LNCaP clone FGC (cell line): ENCODE results near the gene GRIK1.

Experiments used
- DNase-seq: peaks from one replicate; pipeline ENCODE4 v3.0.0-alpha.2; 2011; ENCODE audit warnings: low read depth
- H3K4me3 ChIP-seq: 2 replicates; pipeline ENCODE4 v1.5.1; 2011; ENCODE audit warnings: mild to moderate bottlenecking, low read depth, low read length, control low read depth
- TF ChIP-seq, protein P1 (sequence below): IDR thresholded peaks from 2 replicates; pipeline ENCODE4 v1.5.1; 2012; ENCODE audit warnings: mild to moderate bottlenecking; ENCODE audit not compliant: control insufficient read depth, insufficient read depth; ENCODE audit errors: extremely low read depth

Gene GRIK1

DNA sequence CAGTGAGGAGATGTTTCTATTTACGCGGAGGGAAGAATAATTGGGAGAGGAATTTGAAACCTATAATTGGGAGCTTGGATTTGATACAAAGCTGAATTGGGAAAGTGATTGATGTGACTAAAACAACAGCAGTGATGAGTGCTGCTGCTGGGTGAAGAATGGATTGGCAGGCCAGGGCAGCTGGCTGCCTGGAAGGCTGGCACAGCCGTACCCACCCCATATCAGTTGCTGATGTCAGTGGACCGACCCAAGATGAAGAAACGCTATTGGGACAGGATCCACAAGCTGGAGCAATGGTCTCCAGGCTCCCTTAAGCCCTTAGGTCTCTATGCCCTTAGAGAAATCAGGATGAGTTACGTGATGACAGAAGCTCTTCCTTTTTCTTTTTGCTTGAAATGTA lies 47.4 kb downstream of the GRIK1 start:
- H3K4me3 ChIP-seq: no peak overlapping the region
- no peak for DNase-seq
- TF ChIP-seq, protein P1, sequence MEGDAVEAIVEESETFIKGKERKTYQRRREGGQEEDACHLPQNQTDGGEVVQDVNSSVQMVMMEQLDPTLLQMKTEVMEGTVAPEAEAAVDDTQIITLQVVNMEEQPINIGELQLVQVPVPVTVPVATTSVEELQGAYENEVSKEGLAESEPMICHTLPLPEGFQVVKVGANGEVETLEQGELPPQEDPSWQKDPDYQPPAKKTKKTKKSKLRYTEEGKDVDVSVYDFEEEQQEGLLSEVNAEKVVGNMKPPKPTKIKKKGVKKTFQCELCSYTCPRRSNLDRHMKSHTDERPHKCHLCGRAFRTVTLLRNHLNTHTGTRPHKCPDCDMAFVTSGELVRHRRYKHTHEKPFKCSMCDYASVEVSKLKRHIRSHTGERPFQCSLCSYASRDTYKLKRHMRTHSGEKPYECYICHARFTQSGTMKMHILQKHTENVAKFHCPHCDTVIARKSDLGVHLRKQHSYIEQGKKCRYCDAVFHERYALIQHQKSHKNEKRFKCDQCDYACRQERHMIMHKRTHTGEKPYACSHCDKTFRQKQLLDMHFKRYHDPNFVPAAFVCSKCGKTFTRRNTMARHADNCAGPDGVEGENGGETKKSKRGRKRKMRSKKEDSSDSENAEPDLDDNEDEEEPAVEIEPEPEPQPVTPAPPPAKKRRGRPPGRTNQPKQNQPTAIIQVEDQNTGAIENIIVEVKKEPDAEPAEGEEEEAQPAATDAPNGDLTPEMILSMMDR: no peak

DNA sequence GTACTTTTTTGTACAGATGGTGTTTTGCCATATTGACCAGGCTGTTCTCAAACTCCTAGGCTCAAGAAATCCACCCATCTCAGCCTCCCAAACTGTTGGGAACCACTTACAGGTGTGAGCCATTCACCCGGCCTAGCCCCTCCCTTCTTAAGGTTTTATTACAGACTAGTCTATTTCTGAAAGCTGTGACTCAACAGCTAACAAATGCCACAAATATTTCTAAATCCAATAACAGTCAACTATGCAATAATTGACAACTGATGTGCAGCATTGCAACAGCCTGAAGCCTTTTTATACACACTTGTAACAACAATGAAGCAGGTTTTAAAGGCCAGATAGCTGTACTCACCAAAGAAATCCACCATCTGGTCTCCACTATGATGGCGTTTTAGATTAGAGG lies 51.4 kb downstream of the GRIK1 start:
- DNase-seq: no peak
- no peak overlapping the region for H3K4me3 ChIP-seq
- TF ChIP-seq, protein P1: no peak

DNA sequence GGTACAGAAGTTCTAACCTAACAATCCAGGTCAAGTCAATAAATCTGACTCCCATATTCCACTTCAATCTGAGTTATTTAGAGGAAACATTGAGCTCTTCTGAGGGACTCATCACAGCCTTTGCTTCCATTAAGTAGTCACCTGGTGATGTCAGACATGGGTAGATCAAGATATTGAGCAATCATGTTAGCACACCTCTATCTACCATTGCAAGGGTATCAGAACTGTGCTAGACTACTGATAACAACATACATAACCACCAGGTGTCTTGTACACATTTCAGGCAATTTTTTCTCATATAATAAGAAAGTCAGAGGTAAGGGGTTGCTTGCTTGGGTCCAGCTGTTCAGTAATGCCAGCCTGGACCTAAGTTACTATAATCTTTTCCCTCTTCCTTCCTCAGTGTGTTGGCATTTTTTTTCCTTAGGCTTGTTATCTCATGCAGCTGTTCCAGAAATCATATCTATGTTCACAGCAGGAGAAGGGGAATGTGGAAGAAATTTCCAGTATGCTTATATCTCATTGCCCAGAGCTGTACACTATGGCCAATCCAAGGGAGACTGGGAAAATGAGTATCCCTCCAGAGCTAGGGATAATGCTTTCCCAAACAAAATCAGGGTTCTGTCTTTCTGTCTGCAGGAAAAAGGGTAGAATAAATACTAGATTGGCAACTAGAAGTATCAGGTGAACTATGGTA lies 52.3 kb downstream of the GRIK1 start:
- no peak overlapping the region for H3K4me3 ChIP-seq
- DNase-seq: no peak
- TF ChIP-seq, protein P1: no peak

DNA sequence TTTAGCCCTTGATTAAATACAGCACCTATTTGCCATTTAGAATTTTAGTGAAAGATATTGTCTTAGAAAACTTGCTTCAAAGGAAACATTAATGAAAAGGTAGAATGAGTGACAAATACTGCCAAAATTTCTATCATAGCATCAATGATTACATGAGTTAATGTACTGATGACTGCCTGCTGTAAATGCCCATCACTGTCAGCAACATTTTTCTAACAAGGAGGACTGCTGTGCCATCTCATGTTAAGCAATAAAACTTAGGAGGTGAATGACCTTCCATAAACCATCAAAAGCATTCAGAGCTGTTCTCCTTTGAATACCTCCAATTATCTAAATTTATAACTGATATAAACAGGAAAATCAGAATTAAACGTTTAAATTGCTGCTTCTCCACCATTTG lies 54.3 kb downstream of the GRIK1 start:
- no peak for DNase-seq
- H3K4me3 ChIP-seq: no peak overlapping the region
- TF ChIP-seq, protein P1: no peak

DNA sequence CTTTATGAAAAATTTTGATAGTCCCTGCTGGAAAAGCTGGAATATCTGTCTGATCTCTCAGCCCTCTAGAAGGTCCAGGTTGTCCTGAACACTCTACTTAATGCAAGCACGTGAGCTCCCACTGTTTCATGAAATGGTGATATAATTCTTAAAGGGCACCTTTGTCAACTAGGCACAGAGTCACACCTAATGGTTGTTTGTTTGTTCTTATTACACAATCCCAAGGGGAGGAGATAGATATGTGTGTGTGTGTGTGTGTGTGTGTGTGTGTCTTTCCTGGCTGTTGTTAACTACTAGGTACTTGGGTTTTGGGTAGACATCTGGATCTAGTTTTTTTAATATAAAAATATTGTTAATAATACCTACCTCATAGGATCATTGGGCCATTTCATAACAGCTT lies 63.9 kb downstream of the GRIK1 start:
- H3K4me3 ChIP-seq: no peak overlapping the region
- DNase-seq: no peak
- TF ChIP-seq, protein P1: no peak

DNA sequence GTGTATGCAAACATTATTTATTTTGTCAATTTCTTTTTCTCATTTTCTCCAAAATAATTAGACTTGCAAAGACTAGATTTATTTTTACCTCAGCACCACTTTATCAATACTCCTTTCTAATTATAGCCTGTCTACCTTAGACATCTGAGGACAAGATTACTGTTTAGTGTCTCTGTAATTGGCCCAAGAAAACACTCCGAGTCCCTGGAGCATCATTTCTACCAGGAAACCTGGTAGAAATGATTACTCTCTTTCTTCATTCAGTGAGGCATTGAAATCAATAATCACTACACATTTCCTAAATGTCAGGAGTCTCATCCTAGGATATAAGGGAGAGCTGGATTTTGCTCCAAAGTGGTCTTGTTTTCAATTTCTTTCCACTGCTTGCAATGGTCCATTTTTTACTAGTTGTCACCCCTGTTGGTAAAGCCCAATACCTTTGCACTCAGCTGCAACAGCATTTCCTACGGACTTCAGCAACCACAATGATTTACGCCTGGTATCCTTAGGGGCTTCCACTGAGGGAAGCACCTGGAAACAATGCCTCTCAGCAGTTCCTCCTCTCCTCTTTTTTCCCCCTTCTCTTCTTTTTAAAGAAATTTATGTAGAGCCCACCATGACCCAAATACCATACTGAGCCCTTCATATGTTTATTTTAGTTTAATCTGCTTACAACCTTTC lies 64.6 kb downstream of the GRIK1 start:
- no peak overlapping the region for H3K4me3 ChIP-seq
- TF ChIP-seq, protein P1: no peak
- DNase-seq: no peak
